CD4-positive, alpha-beta T cell treated with Interleukin-1 beta for 1 hour (primary cell): ENCODE data around the gene KCTD17.

Source experiments
- DNase-seq, 2 donors: peaks; one replicate each; pipeline ENCODE4 v3.0.0-alpha.2; 2020 to 2022

Gene KCTD17

DNA sequence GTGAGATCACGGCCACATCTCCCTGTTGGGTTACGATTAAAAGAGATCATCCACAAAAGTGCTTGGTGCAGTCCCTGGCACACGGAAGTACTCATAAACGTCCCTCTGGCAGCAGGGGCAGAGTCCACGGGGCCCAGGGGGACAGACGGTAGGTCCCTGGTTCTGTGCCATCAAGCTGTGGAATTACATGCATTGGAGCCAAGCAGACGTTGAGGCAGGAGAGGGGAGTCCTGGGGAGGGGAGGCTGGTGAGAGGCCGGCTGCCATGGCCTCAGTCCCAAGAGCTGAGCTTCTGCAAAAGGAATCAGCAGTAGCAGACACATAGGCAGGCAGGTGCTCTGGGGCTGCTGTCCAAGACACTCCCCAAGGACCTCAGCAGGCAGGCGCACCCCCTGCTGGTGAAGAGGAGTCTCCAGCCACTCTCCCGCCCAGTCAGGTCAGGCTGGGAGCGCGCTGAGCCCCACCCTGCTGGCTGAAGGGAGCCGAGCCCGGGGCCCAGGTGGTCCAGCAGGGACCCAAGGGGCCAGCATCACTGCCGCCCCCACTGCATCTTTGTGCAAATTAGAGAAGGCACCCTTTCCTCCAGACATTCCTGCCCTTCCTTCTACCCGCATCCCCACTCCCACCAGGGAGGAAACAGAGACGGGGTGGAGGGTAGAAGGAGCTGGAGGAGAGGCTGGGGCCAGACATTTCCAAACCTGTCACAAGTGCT, 7.6 kb upstream of the KCTD17 start:
- DNase-seq, result peak; percentile 38 to 52

DNA sequence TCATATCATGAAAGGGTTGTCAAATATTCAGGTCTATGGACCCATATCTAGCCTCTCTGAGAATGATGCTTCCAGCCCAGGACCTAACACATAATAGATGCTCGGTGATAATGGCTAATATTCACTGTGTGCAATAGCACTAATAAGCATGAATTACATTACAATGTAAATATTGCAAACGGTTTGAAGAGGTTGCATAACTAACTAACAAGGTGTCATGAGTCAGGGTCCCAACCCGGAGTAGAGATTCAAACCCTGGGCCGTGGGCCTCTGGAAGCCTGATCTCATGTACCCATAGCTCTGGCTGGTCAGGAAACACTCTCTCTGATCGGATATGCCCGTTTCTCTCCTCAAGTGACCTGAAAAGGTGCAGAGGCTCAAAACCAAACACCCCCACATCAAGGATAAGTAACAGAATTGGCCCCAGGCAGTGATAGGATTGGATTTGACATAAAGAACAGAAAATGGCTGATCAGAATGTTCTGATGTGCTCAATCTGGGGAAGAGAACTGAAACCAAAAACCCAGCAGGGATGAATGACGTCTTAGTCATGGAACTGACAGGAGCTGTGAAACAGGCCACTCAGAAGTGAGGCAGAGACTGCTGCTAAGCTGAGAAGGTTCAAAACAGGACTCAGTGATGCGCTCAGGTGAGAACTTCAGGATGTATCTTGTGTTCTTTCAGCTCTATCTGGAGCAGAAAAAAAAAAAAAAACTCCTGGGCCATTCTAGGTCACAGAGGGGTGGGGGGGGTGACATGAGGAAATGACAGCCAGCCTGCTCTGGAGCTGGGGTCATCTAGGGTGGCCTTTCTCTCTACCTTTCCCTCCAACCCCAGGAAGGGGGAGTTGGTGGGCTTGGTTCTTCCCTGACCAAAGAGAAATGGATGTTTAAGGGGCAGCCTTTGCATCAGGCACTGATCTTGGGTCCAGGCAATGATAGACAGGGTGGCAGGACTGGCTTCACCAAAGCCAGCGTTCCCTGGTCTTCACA, 6.6 kb upstream of the KCTD17 start:
- no peak for DNase-seq

DNA sequence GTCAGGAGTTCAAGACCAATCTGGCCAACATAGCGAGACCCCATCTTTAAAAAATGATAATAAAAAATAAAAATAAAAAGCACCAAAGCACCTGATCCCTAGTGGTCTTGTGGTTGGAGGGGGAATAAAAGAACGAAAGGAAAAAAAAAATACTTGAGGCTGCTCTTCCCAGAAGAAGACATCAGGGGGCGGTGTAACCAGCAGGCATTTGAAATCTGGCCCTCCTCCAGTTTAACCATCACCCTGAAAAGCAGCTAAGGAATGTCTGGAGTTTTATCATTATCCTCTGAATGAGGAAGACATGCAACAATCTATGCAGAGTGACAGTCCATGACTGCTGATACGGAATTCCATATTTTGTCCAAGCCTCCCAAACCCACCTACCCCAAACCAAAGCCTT, 5.6 kb upstream of the KCTD17 start:
- DNase-seq, result no peak

DNA sequence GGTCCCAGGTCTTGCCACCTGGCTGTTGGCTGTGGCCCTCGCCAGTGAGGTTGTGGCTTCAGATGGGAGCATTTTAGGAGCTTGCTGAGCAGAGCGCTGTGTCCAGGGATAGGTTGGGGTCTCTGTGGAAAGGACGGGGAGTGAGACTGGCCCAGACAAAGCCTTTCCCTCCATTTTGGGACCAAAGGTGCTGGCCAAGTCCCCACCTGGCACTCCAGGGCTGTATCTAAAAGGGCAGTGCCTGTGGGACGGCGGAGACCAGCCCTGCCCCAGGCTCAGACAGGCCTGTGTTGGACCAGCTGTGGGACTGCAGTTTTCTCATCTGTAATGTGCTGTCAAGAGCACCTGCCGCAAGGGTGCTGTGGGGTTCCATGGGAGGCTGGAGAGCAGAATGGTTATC, 5.0 kb upstream of the KCTD17 start:
- no peak for DNase-seq

DNA sequence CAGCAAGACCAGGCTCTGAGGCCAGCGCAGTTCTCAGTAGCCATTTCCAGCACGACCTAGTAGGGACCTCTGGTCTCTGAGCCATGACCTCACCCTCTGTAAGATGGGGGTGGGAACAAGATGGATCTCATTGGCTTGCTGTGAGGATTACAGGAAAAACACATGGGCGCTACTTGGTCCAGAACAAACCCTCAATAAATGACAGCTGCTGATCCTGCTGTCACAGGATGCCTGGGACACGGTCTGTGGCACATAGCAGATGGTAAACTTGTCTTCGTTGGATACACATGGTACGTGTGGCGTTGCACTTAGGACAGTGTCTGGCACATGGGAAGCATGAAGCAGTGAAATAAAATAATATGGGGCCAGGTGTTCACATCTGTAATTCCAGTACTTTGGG, 4.5 kb upstream of the KCTD17 start:
- DNase-seq, result no peak

DNA sequence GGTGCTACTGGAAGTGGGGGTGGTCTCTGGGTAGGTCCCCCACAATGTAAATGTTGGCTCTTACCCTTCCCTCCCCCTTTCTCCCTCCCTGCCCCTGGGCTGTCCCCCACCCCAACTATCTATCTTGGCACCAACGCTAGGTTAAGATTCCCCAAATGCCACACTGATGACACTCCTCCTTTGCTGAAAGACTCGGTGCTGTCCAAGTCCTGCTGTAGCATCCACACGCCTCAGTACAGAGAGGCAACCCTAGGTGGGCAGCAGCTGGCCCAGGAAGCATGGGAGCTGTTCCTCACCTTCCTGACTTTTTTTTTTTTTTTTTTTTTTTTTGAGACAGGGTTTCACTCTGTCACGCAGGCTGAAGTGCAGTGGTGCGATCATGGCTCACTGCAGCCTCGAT, 3.4 kb upstream of the KCTD17 start:
- no peak for DNase-seq

DNA sequence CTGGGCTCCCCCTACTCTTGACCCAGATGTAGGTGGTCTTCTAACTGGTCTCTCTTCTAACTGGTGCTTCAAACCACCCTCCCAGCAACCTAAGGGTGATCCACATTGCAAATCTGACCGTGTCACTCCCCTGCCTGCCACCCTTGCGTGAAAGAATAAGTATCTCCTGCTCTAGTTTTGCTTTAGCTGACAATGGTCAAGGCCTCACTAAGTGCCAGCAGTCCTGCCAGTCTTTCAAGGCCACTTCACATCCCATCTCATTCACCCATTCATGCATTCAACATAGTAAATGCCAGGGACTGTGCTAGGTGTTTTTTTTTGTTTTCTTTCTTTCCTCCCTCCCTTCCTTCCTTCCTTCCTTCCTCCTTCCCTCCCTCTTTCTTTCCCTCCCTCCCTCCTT, 2.3 kb upstream of the KCTD17 start:
- no peak for DNase-seq

DNA sequence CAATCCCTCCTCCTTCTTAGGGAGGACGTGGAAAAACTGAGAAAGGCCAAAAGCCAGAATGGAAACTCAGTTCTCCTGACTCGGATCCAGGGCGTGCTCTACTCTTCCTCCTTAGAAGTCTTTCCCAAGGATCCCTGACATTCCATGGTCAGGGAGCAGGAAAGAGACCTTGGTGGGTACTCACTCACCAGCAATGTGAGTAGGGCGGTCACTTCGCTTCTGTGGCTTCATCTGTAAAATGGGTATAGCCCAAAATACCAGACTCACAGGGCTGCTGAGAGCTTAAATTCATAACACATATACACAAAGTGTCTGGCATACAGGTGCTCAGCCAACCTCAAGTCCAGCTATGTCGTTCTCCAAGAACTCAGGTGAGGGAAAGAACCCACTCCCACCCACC, 629 bp upstream of the KCTD17 start:
- DNase-seq, result no peak

DNA sequence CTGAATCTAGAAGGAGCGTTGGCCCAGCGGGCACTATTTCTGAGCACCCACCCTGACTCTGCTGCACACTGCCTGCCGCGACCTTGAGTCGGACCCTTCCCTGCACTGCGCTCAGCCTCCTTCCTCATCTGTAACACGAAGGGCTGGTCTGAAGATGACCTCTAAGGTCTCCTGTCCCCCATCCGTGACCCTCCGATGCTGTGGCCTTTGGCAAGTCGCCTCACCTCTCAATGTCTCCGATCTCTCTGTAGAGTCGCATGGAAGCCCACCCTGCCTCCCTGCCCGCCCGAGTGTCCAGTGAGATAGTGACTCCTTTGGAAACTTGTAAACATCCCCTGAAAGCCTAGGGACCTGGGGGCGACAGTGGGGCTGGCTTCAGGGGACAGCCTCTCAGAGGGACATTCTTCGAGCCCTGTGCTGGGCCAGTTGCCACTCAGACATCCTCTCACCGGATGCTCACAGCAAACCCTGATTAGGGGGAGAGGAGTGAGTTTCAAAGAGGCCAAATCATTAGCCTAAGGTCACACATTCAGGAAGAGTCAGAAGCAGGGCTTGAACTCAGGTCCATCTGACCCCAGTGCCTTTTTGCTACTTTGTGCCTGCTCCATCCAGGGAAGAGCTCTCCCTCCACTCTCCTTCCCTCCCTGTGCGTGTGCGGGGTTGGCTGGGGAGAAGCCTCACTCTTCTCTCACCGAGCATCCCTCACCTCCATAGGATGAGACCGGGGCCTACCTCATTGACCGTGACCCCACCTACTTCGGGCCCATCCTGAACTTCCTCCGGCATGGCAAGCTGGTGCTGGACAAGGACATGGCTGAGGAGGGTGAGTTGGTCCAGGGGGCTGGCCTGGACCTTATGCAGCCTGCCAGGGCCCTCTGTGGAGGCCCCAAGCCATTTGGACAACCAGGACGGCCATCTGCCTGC, 1.1 kb downstream of the KCTD17 start:
- no peak for DNase-seq

DNA sequence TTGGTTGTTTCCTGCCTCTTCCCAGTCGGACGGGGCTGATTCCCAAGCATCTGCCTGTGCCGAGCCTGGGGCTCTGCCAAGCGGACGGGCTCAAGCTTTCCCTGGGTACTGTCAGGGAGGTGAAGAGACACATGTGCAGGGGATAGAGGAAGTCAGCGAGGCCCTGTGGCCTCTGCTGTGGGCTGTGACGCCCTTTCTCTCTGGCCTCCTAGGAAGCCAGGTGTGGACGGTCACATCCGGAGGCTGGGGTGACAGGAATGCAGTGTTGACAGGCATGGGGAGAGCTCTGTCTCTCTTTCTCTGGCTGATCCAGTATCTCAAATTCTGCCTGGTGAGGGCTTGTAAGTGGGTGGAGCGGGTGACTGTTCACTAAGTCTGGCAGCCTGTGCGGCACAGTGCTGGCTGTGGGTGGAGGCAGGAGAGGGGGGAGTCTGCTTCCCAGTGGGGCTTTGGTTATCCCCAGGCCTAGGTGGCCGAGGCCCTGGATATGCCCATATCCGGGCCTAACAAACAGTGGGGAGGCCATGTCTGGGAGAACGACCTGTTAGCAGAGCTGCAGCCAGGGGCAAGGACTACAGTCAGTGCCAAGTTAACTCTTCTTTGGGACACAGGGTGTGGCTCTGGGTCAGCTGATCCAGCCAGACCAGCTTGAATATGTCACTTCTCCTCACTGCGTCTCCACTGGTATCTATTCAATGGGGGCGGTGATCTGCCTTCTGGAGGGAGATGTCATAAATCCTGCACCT, 1.9 kb downstream of the KCTD17 start:
- DNase-seq, result no peak

DNA sequence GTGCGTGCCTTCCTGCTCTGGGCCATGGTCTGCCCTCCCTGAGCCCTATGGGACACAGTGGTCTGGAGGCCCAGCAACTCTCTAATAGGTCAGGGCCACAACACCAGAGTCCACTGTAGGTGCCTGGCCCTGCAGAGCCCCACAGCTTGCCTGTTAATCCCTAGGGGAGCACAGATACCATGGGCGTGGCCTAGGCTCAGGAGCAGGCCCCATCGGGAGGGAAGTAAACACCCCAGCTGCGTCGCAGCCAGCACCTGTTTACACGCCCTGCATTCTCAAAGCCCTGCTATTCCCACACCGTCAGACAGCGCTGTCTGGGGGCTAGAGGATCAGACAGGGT, 2.5 kb downstream of the KCTD17 start:
- no peak for DNase-seq

DNA sequence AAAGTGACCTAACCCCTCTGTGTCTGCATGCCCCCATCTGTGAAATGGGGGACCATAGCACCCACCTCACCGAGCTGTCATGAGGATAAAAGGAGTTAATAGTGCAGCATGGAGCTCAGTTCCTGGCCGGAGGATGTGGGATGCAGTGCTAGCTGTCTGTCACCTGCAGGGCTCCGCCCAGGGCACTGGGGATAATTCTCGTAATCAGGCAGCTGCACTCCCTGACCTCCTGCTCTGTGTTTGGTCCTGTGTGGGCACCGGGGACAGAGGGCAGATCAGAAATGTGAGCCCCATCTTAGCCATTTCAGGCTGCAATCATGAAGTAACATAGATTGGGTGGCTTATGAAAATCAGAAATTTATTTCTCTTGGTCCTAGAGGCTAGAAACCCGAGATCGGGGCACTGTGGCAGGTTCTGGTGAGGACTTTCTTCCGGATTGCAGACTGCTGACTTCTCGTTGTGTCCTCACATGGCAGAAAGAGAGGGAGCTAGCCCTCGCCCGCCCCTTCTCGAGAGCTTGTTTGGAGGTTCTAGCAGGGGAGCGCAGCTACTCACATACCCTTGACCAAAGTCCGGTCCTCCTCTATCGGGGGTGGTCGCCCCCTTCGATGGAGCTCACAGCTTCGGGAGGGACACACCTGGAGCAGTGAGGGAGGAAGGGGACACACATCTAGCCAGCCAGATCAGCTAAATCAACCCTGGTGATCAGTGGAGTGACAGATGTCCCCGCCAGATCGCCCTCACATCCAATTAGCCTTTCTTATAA, 3.2 kb downstream of the KCTD17 start:
- DNase-seq, result no peak

DNA sequence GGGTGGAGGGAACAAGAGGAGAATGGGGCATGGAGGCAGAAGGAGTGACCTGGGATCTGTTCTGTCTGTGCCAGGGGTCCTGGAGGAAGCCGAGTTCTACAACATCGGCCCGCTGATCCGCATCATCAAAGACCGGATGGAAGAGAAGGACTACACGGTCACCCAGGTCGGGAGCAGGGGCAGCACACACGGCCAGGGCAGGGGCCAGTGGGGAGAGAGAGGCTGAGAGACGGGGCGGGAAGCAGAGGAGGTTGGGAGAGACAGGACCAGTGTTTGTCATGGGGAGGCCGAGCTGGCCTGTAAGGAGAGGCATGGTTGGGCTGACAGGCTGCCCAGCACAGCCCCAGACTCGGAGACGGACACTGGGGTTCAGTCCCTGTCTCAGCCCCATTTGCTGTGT, 4.7 kb downstream of the KCTD17 start:
- no peak for DNase-seq

DNA sequence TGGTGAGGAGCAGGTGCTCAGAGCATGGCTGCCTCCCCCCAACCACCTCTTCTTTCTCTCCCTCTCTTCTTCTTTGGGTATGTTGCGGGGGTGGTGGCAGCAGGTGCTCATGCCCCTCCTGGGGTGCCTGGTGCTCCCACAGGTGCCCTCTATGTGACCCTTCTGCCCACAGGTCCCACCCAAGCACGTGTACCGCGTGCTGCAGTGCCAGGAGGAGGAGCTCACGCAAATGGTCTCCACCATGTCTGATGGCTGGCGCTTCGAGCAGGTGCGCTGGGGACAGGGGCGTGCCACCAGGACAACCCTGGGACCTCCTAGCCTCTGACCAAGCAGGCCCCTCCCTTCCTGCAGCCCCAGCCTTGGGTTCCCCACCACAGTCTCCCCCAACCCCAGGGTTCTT, 5.7 kb downstream of the KCTD17 start:
- DNase-seq, result no peak

DNA sequence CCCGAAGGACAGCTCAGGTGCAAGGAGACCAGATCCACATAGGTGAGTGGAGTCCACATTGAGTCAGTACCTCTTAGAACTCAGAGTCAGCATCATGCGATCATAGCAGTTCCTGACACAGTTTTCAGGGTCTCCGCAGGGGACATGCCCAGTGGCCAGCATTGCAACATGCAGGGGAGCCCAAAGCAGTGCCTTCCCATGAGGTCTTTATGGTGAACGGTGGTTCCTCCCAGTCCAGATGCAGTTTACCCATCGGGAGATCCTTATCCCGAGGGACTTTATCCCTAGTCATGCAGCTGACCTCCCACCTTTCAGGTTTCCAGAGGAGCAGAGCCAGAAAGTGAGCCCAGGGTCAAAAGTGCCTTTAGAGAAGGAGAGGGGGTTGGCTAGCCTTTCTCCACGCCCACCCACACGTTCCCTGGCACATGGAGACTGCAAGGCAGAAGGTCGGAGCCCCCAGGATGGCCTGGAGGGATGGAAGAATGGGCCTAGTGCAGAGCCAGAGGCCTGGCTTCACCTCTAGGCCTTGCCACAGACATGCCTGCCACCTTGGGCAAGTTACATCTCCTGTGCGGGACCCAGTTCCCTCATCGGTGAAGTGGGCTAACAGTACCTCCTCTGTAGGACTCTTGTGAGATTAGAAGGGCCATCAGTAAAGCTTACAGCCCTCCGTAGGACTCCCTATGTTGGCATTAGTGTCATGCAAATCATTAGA, 6.4 kb downstream of the KCTD17 start:
- no peak for DNase-seq

DNA sequence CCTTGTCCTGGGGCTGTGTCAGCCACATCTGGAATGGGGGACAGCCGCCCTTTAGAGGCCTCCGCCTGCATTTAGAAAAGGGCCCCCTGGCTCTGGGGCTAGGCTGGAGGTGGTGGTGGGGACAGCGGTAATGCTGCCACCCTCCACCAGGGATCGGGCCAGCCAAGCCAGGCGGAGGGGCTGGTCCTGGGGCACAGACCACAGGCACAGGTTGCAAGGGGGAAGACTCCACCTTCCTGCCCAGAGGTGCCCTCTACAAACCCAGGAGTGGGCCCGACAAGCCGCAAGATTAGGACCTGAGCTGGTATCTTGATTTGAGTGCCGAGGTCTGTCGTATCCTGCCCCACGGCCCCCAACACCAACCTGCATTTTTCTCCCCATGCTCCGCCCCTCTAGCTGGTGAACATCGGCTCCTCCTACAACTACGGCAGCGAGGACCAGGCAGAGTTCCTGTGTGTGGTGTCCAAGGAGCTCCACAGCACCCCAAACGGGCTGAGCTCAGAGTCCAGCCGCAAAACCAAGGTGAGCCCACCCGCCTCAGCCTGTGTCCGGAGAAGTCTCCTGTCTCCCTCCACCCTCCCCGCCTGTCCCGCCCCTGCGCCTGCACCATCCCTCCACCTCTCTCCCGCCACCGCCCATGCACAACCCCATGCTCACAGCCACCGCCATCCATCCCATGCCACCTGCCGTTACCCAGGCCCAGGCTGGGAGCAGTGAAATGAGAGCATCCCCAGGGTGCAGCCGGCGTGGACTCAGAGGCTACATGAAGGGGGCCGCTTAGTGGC, 7.6 kb downstream of the KCTD17 start:
- DNase-seq, result no peak

DNA sequence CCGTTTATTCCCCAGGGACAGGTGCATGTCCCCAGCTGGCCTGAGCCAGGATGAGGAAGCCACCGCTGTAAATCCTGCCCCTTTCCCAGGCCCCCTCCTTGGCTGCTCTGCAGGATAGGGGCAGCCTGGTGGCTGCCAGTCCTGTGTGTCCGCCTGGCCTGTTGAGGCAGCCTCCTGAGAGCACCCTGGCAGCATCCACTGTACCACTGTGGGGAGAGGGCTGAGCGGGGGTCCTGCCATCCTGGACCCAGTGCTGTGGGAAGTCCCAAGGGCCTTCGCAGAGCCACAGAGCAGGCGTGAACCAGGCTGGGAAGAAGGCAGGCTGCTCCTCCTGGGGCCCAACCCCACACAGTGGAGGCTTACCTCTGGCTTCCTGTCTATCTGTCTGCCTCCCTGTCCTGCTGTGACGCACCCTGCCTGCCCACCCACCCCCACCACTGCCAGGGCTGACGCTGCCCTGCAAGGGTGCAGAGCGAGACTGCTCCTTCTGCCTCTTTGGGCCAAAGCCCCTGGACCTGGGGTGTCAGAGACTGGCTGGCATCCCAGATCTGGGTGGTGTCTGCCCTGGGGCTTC, 8.4 kb downstream of the KCTD17 start:
- no peak for DNase-seq

DNA sequence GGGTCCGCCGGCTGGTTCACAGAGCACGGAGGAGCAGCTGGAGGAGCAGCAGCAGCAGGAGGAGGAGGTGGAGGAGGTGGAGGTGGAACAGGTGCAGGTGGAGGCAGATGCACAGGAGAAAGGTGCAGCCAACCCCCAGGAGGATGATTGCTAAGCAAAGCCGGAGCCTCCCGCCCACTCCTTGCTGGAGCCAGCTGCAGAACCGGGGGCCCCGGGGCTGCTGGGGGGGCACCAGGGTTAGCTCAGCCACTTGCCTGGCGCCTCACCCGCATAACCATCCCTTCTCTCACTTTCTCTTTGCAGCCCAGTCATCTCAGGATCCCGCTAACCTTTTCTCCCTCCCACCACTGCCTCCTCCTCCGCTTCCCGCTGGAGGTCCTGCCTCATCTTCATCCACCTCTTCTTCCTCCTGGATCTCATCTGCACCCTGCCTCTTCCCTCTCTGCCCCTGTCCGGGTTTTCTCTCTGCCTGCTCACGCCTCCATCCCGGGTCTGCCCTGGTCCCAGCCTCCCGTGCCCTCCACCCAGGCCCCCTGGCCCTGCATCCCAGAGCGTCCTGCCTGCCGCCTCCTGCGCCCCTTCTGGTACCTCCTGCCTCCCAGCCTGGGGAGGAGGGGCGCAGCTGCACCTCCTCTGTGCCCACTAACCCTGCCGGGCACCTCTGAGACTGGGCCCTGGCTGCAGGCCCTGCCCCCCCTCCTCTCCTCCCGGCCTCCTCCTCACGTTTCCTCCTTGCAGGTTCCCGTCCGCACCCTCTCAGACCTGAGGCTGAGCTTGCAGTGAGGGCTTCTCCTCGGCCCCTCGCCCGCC, 9.5 kb downstream of the KCTD17 start:
- DNase-seq, result no peak
